IMR-90 (cell line): ENCODE results near the gene TSPAN4. TPM values are rescaled to one million over a fixed set of nuclear protein-coding genes. Genes with fewer than 3 reads are reported as not detected.
A peak's percentile ranks its signal among the peaks of the same experiment; 100 is the strongest.

ENCODE experiments used
- ATAC-seq: fragments of 200-7000 bp; cut with Tn5 transposase; 2 replicates; pipeline ENCODE4 v1.9.1; 2020; ENCODE audit warnings: low read depth, mild to moderate bottlenecking, moderate library complexity
- BruUV-seq: library from RNA; stranded (reverse); fragments of 400-500 nt; replicated peaks from 2 replicates; lab custom pipeline; 2021; lab: Mats Ljungman, UMichigan
- CTCF ChIA-PET: fragments of 300-600 bp; formaldehyde crosslinking; extraction: SDS; loops from one replicate; lab custom pipeline; 2021; ENCODE audit warnings: antibody characterized with exemption; lab: Yijun Ruan, JAX
- POLR2A ChIA-PET: fragments of 300-600 bp; sonication (Branson Sonifier 250); formaldehyde crosslinking; loops from one replicate; lab custom pipeline; 2022; ENCODE audit warnings: antibody characterized with exemption; ENCODE audit not compliant: unreplicated experiment; lab: Charles Lee
- DNase-seq: peaks from one replicate; pipeline ENCODE4 v3.0.0; 2013
- H2AFZ ChIP-seq: replicated peaks from 2 replicates; pipeline ENCODE3; 2013; ENCODE audit warnings: low read length, mild to moderate bottlenecking; ENCODE audit not compliant: poor library complexity
- H2AK5ac ChIP-seq: 2 replicates; pipeline ENCODE4 v1.6.1; 2013; ENCODE audit warnings: low read depth, low read length, inconsistent platforms
- H2AK9ac ChIP-seq: replicated peaks from 2 replicates; pipeline ENCODE3; 2013; ENCODE audit warnings: mild to moderate bottlenecking, low read depth, low read length, moderate library complexity; ENCODE audit not compliant: poor library complexity
- H2BK120ac ChIP-seq: 2 replicates; pipeline ENCODE4 v1.6.1; 2013; ENCODE audit warnings: low read depth, low read length, inconsistent platforms
- H2BK15ac ChIP-seq: 3 replicates; pipeline ENCODE4 v1.6.1; 2013; ENCODE audit warnings: low read depth, low read length, inconsistent platforms
- H2BK20ac ChIP-seq: 2 replicates; pipeline ENCODE4 v1.6.1; 2013; ENCODE audit warnings: low read depth, mild to moderate bottlenecking, inconsistent platforms, low read length, moderate library complexity
- H2BK5ac ChIP-seq: 2 replicates; pipeline ENCODE4 v1.6.1; 2013; ENCODE audit warnings: mild to moderate bottlenecking, low read depth, low read length, inconsistent platforms; ENCODE audit not compliant: poor library complexity, severe bottlenecking
- H3K14ac ChIP-seq: replicated peaks from 2 replicates; pipeline ENCODE4 v1.6.1; 2013; ENCODE audit warnings: low read depth, low read length, inconsistent platforms
- H3K18ac ChIP-seq: 2 replicates; pipeline ENCODE4 v1.6.1; 2013; ENCODE audit warnings: low read depth, low read length, control low read depth
- H3K23ac ChIP-seq: 2 replicates; pipeline ENCODE4 v1.6.1; 2013; ENCODE audit warnings: low read depth, low read length, inconsistent platforms
- H3K27ac ChIP-seq: 2 replicates; pipeline ENCODE4 v1.5.1; 2013; ENCODE audit warnings: mild to moderate bottlenecking, control low read depth, low read length; ENCODE audit not compliant: insufficient read depth
- H3K27me3 ChIP-seq: 2 replicates; pipeline ENCODE4 v1.6.1; 2013; ENCODE audit warnings: low read length; ENCODE audit not compliant: control insufficient read depth, insufficient read depth
- H3K36me3 ChIP-seq: 2 replicates; pipeline ENCODE4 v1.6.1; 2013; ENCODE audit warnings: low read length, mixed read lengths; ENCODE audit not compliant: control insufficient read depth, insufficient read depth
- H3K4ac ChIP-seq: 2 replicates; pipeline ENCODE4 v1.6.1; 2013; ENCODE audit warnings: low read depth, low read length, inconsistent platforms
- H3K4me1 ChIP-seq: 2 replicates; pipeline ENCODE4 v1.6.1; 2013; ENCODE audit warnings: low read length, mixed read lengths; ENCODE audit not compliant: control insufficient read depth, insufficient read depth
- H3K4me2 ChIP-seq: 2 replicates; pipeline ENCODE4 v1.6.1; 2013; ENCODE audit warnings: low read depth, mild to moderate bottlenecking, control low read depth, low read length, moderate library complexity
- H3K4me3 ChIP-seq: 2 replicates; pipeline ENCODE4 v1.5.1; 2013; ENCODE audit warnings: low read depth, mild to moderate bottlenecking, control low read depth, low read length, moderate library complexity; ENCODE audit not compliant: insufficient read depth
- H3K56ac ChIP-seq: 2 replicates; pipeline ENCODE4 v1.6.1; 2013; ENCODE audit warnings: low read length, inconsistent platforms; ENCODE audit not compliant: insufficient read depth; ENCODE audit errors: extremely low read depth
- H3K79me1 ChIP-seq, 2 experiments: 2 replicates each; pipeline ENCODE4 v1.6.1; 2013; ENCODE audit warnings: low read length in 2 of 2, inconsistent platforms in 1 of 2, low read depth in 1 of 2
- H3K9ac ChIP-seq: 2 replicates; pipeline ENCODE4 v1.6.1; 2013; ENCODE audit warnings: low read depth, low read length, control low read depth
- H3K9me1 ChIP-seq: 2 replicates; pipeline ENCODE4 v1.6.1; 2013; ENCODE audit warnings: low read length, inconsistent platforms; ENCODE audit not compliant: insufficient read depth
- H3K9me3 ChIP-seq: 2 replicates; pipeline ENCODE4 v1.6.1; 2013; ENCODE audit warnings: low read length; ENCODE audit not compliant: control insufficient read depth, insufficient read depth
- H4K20me1 ChIP-seq: 2 replicates; pipeline ENCODE4 v1.6.1; 2013; ENCODE audit warnings: low read length, inconsistent platforms; ENCODE audit not compliant: insufficient read depth
- H4K5ac ChIP-seq: 2 replicates; pipeline ENCODE4 v1.6.1; 2013; ENCODE audit warnings: mild to moderate bottlenecking, low read depth, low read length, control low read depth
- H4K8ac ChIP-seq, 2 experiments: 2 replicates each; pipeline ENCODE4 v1.6.1; 2013; ENCODE audit warnings: low read depth in 2 of 2, low read length in 2 of 2, control low read depth in 1 of 2, inconsistent platforms in 1 of 2
- H4K91ac ChIP-seq: 2 replicates; pipeline ENCODE4 v1.6.1; 2013; ENCODE audit warnings: low read depth, low read length, inconsistent platforms; ENCODE audit not compliant: insufficient read depth
- BHLHE40 ChIP-seq: fragments of 150-350 bp; IDR thresholded peaks from 2 replicates; pipeline ENCODE4 v1.6.1; 2016; ENCODE audit warnings: mild to moderate bottlenecking, low read depth, low read length
- CHD1 ChIP-seq: IDR thresholded peaks from 2 replicates; pipeline ENCODE4 v1.6.1; 2012; ENCODE audit warnings: low read depth, low read length, improper control_type of control experiment
- MXI1 ChIP-seq: IDR thresholded peaks from 2 replicates; pipeline ENCODE4 v1.6.1; 2012; ENCODE audit warnings: low read depth, mild to moderate bottlenecking, low read length, moderate library complexity, borderline replicate concordance
- POLR2A ChIP-seq: IDR thresholded peaks from 2 replicates; pipeline ENCODE4 v1.6.1; 2012; ENCODE audit warnings: mild to moderate bottlenecking, low read depth, low read length
- SMC3 ChIP-seq: fragments of 150-350 bp; IDR thresholded peaks from 2 replicates; pipeline ENCODE4 v1.6.1; 2016; ENCODE audit warnings: low read depth, mild to moderate bottlenecking, antibody characterized with exemption, low read length, moderate library complexity
- WGBS, 2 experiments: methylation state at CpG; one replicate each; pipeline versions ENCODE4 v1.1.5 to v1.1.7; 2013; ENCODE audit warnings: missing lambda C conversion rate in 2 of 2; ENCODE audit not compliant: insufficient read length in 1 of 2; ENCODE audit errors: extremely low coverage in 2 of 2; 5-methylcytosine and 5-hydroxymethylcytosine counted together
- dilution Hi-C: fragments of 300-500 bp; cut with HindIII; formaldehyde crosslinking; loops from one replicate; pipeline ENCODE4 v1.14.3; 2018; ENCODE audit warnings: low sequenced_read_pairs; ENCODE audit not compliant: unreplicated experiment
- in situ Hi-C: fragments of 300-500 bp; cut with MboI; formaldehyde crosslinking; loops from 3 replicates; pipeline ENCODE4 v1.14.3; 2019; ENCODE audit warnings: low sequenced_read_pairs, inconsistent platforms, mixed read lengths
- intact Hi-C: fragments of 100-400 bp; cut with micrococcal nuclease; formaldehyde crosslinking; loops from 2 replicates; pipeline ENCODE4 v1.10.0; 2022
- polyA plus RNA-seq, 3 experiments: library from polyadenylated mRNA; depleted of rRNA; stranded (reverse); fragments of >200 nt; gene quantifications; 2 replicates each; pipeline ENCODE4 v1.2.3, GENCODE V29; 2012; ENCODE audit warnings: low replicate concordance in 1 of 3
- total RNA-seq: library from RNA; depleted of rRNA; stranded (reverse); fragments of >200 nt; gene quantifications from 2 replicates; pipeline ENCODE4 v1.2.3, GENCODE V29; 2012
- TF ChIP-seq, protein P1 (sequence below): conservative IDR thresholded peaks from 2 replicates; pipeline ENCODE4 v1.5.1; 2012; ENCODE audit warnings: mild to moderate bottlenecking, low read depth, low read length, improper control_type of control experiment
- TF ChIP-seq, protein P2 (sequence below): fragments of 150-350 bp; IDR thresholded peaks from 2 replicates; pipeline ENCODE4 v1.6.1; 2017; ENCODE audit warnings: mild to moderate bottlenecking, antibody characterized with exemption, low read length, low read depth

Gene TSPAN4
- total and polyA plus RNA-seq, 2 of the 4 experiments (the other 2 are of a cell fraction), result 161 to 293 TPM

DNA sequence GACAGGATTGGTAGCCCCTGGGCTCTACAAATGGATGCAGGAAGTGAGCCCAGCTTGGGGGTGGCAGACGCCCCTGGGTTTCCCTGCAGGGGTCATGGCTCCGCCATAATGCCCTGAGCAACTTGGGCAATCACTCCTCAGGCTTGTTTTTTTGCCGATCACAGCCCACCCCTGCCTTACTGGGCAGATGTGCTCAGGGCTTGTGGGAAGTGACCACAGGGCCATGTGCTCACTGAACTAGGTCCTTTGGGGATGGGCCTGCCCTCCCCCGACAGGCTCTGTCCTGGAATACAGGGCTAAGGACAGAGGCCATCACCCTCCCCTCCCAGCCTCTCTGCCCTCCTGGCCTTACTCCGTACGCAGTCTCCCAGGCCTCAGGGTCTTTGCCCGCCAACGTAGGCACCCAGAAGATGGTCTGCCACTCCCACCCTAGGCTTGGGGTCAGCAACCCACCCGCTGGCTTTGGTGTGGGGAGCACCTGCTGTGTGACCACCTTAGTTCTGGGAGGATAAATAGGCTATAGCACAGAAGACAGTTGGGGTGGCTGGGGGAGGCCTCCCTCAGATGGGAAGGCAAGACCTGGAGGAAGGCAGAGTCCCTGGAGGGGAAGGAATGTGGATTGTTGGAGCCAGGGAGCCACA, 29.1 kb upstream of the TSPAN4 start:
- DNase-seq (no peak), ATAC-seq (no peak)
- no peak overlapping the region for H4K8ac ChIP-seq
- H2AK9ac ChIP-seq, result no peak overlapping the region
- 70% methylated on average over 2 of the region's 9 CpGs; no CpG with 5 or more reads in 1 of the 2 experiments for WGBS, 2 experiments
- no peak overlapping the region for H3K23ac ChIP-seq
- no peak overlapping the region for H3K9ac ChIP-seq
- no peak overlapping the region for H3K4me2 ChIP-seq
- no peak overlapping the region for H3K27ac ChIP-seq
- peaks cover 30% of the 10 kb centered on the region for H3K36me3 ChIP-seq
- H3K9me3 ChIP-seq, result no peaks in the 10 kb centered on the region
- no peak overlapping the region for H2BK20ac ChIP-seq
- no peak overlapping the region for H3K4ac ChIP-seq
- TF ChIP-seq, protein P1, sequence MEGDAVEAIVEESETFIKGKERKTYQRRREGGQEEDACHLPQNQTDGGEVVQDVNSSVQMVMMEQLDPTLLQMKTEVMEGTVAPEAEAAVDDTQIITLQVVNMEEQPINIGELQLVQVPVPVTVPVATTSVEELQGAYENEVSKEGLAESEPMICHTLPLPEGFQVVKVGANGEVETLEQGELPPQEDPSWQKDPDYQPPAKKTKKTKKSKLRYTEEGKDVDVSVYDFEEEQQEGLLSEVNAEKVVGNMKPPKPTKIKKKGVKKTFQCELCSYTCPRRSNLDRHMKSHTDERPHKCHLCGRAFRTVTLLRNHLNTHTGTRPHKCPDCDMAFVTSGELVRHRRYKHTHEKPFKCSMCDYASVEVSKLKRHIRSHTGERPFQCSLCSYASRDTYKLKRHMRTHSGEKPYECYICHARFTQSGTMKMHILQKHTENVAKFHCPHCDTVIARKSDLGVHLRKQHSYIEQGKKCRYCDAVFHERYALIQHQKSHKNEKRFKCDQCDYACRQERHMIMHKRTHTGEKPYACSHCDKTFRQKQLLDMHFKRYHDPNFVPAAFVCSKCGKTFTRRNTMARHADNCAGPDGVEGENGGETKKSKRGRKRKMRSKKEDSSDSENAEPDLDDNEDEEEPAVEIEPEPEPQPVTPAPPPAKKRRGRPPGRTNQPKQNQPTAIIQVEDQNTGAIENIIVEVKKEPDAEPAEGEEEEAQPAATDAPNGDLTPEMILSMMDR, result no peak
- no peak for TF ChIP-seq CHD1
- no peak for TF ChIP-seq MXI1
- TF ChIP-seq SMC3, result no peak
- peak; percentile 59 for TF ChIP-seq POLR2A
- TF ChIP-seq, protein P2, sequence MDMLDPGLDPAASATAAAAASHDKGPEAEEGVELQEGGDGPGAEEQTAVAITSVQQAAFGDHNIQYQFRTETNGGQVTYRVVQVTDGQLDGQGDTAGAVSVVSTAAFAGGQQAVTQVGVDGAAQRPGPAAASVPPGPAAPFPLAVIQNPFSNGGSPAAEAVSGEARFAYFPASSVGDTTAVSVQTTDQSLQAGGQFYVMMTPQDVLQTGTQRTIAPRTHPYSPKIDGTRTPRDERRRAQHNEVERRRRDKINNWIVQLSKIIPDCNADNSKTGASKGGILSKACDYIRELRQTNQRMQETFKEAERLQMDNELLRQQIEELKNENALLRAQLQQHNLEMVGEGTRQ, result no peak
- no peak for TF ChIP-seq BHLHE40
- in situ Hi-C loops, result no loop called here
- H3K27me3 ChIP-seq, result no peaks in the 10 kb centered on the region
- BruUV-seq, result no TSS peak
- H2AK5ac ChIP-seq, result no peak overlapping the region
- H3K4me3 ChIP-seq, result no peak overlapping the region
- no peak overlapping the region for H4K5ac ChIP-seq
- no peak overlapping the region for H3K18ac ChIP-seq
- H4K91ac ChIP-seq, result no peak overlapping the region
- no peak overlapping the region for H3K56ac ChIP-seq
- no peaks in the 10 kb centered on the region for H3K9me1 ChIP-seq
- peaks cover 7% of the 10 kb centered on the region for H3K4me1 ChIP-seq
- H3K79me1 ChIP-seq, result peaks cover 25 to 44% of the 10 kb centered on the region in 2 experiments
- no peak overlapping the region for H3K14ac ChIP-seq
- no peak overlapping the region for H2BK120ac ChIP-seq
- dilution Hi-C loops, result no loop called here
- H4K20me1 ChIP-seq, result peaks cover 38% of the 10 kb centered on the region
- no peak overlapping the region for H2BK5ac ChIP-seq
- intact Hi-C loops, result no loop called here
- ChIA-PET POLR2A (no interaction called here), CTCF (no interaction called here)
- no peak overlapping the region for H2BK15ac ChIP-seq
- H2AFZ ChIP-seq, result peak overlapping the region; percentile 49
